HG02571 (cell line): ENCODE data around the gene LRRC14B.
"Not testable (repeated sequence)": the region's sequence is repeated elsewhere in the genome, so short reads cannot be mapped to it uniquely, and the experiment has no call there.

Experiments used
- ATAC-seq: cut with Tn5 transposase; IDR thresholded peaks from one replicate; pipeline ENCODE4 v1.9.1; 2021; ENCODE audit warnings: mild to moderate bottlenecking, moderate library complexity; ENCODE audit not compliant: unreplicated experiment

Gene LRRC14B

GRCh38 chr5:159448-160172 is 31.7 kb upstream of the LRRC14B start:
- no peak for ATAC-seq

GRCh38 chr5:160173-160510 is 31.2 kb upstream of the LRRC14B start:
- ATAC-seq, result no peak

GRCh38 chr5:160921-161802 is 30.1 kb upstream of the LRRC14B start:
- no peak for ATAC-seq

GRCh38 chr5:161803-162110 is 29.5 kb upstream of the LRRC14B start:
- ATAC-seq, result no peak

GRCh38 chr5:162190-162564 is 29.1 kb upstream of the LRRC14B start:
- no peak for ATAC-seq

GRCh38 chr5:162565-163337 is 28.5 kb upstream of the LRRC14B start:
- no peak for ATAC-seq

GRCh38 chr5:163338-163620 is 28.0 kb upstream of the LRRC14B start:
- ATAC-seq, result no peak

GRCh38 chr5:163841-164240 is 27.5 kb upstream of the LRRC14B start:
- ATAC-seq, result no peak

GRCh38 chr5:164244-164643 is 27.1 kb upstream of the LRRC14B start:
- ATAC-seq, result no peak

GRCh38 chr5:164783-165182 is 26.5 kb upstream of the LRRC14B start:
- not testable (repeated sequence) for ATAC-seq

GRCh38 chr5:166441-167372 is 24.6 kb upstream of the LRRC14B start:
- no peak for ATAC-seq

GRCh38 chr5:167511-167910 is 23.8 kb upstream of the LRRC14B start:
- no peak for ATAC-seq

GRCh38 chr5:167982-168660 is 23.2 kb upstream of the LRRC14B start:
- ATAC-seq, result no peak

- ATAC-seq, result no peak
Measured at GRCh38 chr5:169071-169727, 22.1 kb upstream of the LRRC14B start.

- ATAC-seq, result no peak
Measured at GRCh38 chr5:169728-170094, 21.6 kb upstream of the LRRC14B start.

GRCh38 chr5:170971-171800 is 20.1 kb upstream of the LRRC14B start:
- ATAC-seq, result no peak

- no peak for ATAC-seq
Measured at GRCh38 chr5:171801-172331, 19.4 kb upstream of the LRRC14B start.

GRCh38 chr5:172421-172820 is 18.9 kb upstream of the LRRC14B start:
- no peak for ATAC-seq

GRCh38 chr5:172841-173251 is 18.4 kb upstream of the LRRC14B start:
- no peak for ATAC-seq
